T follicular helper cell (primary cell): ENCODE data around the gene GAGE12E.
"Not testable (repeated sequence)": the region's sequence is repeated elsewhere in the genome, so short reads cannot be mapped to it uniquely, and the experiment has no call there.

ENCODE experiments used
- DNase-seq: peaks from one replicate; pipeline ENCODE4 v3.0.0-alpha.2; 2020; ENCODE audit warnings: low read depth
- total RNA-seq, 2 experiments: gene quantifications; one replicate each; lab custom pipeline; 2026; lab: John Stamatoyannopoulos, UW

GAGE12E gene, protein sequence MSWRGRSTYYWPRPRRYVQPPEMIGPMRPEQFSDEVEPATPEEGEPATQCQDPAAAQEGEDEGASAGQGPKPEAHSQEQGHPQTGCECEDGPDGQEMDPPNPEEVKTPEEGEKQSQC
- 0 reads per million in 2 experiments for total RNA-seq

DNA sequence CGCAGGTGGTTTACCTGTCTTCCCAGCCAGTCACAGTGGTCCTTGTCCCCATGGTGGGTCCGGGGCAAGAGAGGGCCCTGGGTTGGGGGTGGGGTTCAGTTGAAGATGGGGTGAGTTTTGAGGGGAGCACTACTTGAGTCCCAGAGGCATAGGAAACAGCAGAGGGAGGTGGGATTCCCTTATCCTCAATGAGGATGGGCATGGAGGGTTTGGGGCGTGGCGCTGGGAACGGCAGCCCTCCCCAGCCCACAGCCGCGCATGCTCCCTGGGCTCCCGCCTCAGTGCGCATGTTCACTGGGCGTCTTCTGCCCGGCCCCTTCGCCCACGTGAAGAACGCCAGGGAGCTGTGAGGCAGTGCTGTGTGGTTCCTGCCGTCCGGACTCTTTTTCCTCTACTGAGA is at the start of gene GAGE12E:
TSS of gene GAGE12E (plus strand) at position 301 of the 400 bp plus-strand sequence. CDS start 1,155 bp downstream, outside the sequence.
- not testable (repeated sequence) for DNase-seq

DNA sequence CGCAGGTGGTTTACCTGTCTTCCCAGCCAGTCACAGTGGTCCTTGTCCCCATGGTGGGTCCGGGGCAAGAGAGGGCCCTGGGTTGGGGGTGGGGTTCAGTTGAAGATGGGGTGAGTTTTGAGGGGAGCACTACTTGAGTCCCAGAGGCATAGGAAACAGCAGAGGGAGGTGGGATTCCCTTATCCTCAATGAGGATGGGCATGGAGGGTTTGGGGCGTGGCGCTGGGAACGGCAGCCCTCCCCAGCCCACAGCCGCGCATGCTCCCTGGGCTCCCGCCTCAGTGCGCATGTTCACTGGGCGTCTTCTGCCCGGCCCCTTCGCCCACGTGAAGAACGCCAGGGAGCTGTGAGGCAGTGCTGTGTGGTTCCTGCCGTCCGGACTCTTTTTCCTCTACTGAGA is 19.2 kb upstream of the GAGE12E start, which contains the start of gene GAGE12C:
TSS of gene GAGE12C (plus strand) at position 301 of the 400 bp plus-strand sequence. CDS start 1,155 bp downstream, outside the sequence.
- DNase-seq = not testable (repeated sequence)

DNA sequence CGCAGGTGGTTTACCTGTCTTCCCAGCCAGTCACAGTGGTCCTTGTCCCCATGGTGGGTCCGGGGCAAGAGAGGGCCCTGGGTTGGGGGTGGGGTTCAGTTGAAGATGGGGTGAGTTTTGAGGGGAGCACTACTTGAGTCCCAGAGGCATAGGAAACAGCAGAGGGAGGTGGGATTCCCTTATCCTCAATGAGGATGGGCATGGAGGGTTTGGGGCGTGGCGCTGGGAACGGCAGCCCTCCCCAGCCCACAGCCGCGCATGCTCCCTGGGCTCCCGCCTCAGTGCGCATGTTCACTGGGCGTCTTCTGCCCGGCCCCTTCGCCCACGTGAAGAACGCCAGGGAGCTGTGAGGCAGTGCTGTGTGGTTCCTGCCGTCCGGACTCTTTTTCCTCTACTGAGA is 9.7 kb upstream of the GAGE12E start, which contains the start of gene GAGE12D:
TSS of gene GAGE12D (plus strand) at position 301 of the 400 bp plus-strand sequence. CDS start 1,155 bp downstream, outside the sequence.
- not testable (repeated sequence) for DNase-seq

DNA sequence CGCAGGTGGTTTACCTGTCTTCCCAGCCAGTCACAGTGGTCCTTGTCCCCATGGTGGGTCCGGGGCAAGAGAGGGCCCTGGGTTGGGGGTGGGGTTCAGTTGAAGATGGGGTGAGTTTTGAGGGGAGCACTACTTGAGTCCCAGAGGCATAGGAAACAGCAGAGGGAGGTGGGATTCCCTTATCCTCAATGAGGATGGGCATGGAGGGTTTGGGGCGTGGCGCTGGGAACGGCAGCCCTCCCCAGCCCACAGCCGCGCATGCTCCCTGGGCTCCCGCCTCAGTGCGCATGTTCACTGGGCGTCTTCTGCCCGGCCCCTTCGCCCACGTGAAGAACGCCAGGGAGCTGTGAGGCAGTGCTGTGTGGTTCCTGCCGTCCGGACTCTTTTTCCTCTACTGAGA is 9.5 kb downstream of the GAGE12E start, which contains the start of gene GAGE12F:
TSS of gene GAGE12F (plus strand) at position 301 of the 400 bp plus-strand sequence. CDS start 1,155 bp downstream, outside the sequence.
- not testable (repeated sequence) for DNase-seq

DNA sequence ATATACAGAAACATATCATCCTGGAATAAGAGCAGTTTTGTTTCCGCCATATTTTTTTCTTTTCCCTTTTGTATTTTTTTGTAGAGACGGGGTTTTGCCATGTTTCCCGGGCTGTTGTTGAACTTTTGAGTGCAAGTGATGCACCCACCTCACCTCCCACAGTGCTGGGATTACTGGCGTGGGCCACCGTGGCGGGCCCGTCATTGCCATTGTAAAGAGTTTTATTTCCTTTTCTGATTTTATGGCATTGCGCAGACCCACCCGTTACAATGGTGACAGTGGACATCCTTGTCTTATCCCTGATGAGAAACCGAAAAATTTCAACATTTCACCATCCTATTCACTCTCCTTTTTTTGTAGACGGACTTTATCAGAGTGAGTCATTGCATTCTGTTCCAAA is 17.6 kb downstream of the GAGE12E start:
- DNase-seq = not testable (repeated sequence)

GRCh38 chrX:49569152-49569551 is 18.1 kb downstream of the GAGE12E start:
- not testable (repeated sequence) for DNase-seq

GRCh38 chrX:49570100-49570499 is 19.0 kb downstream of the GAGE12E start, which contains the start of gene GAGE12G:
GAGE12G (plus strand) TSS chrX:49570400; CDS start chrX:49571555, 1,155 bp downstream.
- not testable (repeated sequence) for DNase-seq

GRCh38 chrX:49579649-49580048 is 28.6 kb downstream of the GAGE12E start, which contains the start of gene GAGE12H:
GAGE12H (plus strand) TSS chrX:49579949; CDS start chrX:49581104, 1,155 bp downstream.
- not testable (repeated sequence) for DNase-seq

- not testable (repeated sequence) for DNase-seq
Observed at GRCh38 chrX:49589196-49589595, 38.1 kb downstream of the GAGE12E start, which contains the start of gene GAGE2A. GAGE2A (plus strand) TSS chrX:49589496; CDS start chrX:49590651, 1,155 bp downstream.

- peak; percentile 12 for DNase-seq
Observed at GRCh38 chrX:49589769-49590478, 38.8 kb downstream of the GAGE12E start.

GRCh38 chrX:49590488-49590887 is 39.4 kb downstream of the GAGE12E start:
- not testable (repeated sequence) for DNase-seq

- DNase-seq = not testable (repeated sequence)
Observed at GRCh38 chrX:49598720-49599119, 47.6 kb downstream of the GAGE12E start, which contains the start of gene GAGE1. GAGE1 (plus strand) TSS chrX:49599020; CDS start chrX:49600175, 1,155 bp downstream.
